Measurements from ENCODE around the gene TMEM200A. TPM values are rescaled to one million over a fixed set of nuclear protein-coding genes. Genes with fewer than 3 reads are reported as not detected.

The TMEM200A gene
- total and polyA plus RNA-seq, 2 of the 8 experiments (the other 6 are each of a cell fraction or from before 2014, with no cell fraction given) = 6.2 to 13.9 TPM

DNA sequence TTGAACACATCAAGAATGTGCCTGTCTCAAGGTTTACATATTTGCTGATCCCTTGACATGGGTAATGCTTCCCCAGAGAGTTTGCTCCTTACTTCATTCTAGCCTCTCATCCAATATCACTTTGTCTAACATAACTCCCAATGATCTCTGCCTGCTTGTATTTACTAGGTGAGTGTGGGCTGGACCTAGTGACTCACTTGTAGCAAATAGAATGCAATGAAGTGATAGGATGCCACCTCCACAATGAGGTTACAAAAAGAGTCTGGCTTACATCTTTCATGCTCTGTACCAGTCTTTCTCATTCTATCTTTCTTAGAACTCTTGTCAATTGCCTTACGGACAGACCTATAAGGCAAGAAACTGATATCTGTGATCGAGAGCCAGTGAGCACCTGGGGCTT is 44.9 kb upstream of the TMEM200A start:
- no peaks in the 10 kb centered on the region for H3K27me3 ChIP-seq (replicated peaks in 1 of 4; ENCODE audit: control insufficient read depth in 3 of 4, extremely low read depth in 1 of 4, insufficient read depth in 3 of 4, low read length in 3 of 4)
- H2BK15ac ChIP-seq (ENCODE audit: low read length) = no peak overlapping the region
- H3K56ac ChIP-seq (replicated peaks; ENCODE audit: insufficient read length, low read depth, low read length) = no peak overlapping the region
- no peak overlapping the region for H2BK120ac ChIP-seq (replicated peaks; ENCODE audit: low read depth, low read length)
- no peak overlapping the region for H3K4me2 ChIP-seq (ENCODE audit: insufficient read depth in 1 of 2, low read depth in 2 of 2, low read length in 2 of 2)
- no peak overlapping the region for H3K27ac ChIP-seq (ENCODE audit: low read depth, low read length)
- no peaks in the 10 kb centered on the region for H3K79me1 ChIP-seq (ENCODE audit: low read depth, low read length)
- 93% methylated on average over 2 of the region's 2 CpGs; no CpG with 5 or more reads in 1 of the 2 experiments for WGBS, 2 experiments (ENCODE audit: extremely low coverage in 1 of 2, insufficient coverage in 1 of 2, insufficient read length in 1 of 2, insufficient replicate concordance in 2 of 2, low coverage in 1 of 2, low lambda C conversion rate in 2 of 2, missing lambda C conversion rate in 1 of 2)
- no peaks in the 10 kb centered on the region for H3K23me2 ChIP-seq (ENCODE audit: low read depth, low read length)
- H3K79me2 ChIP-seq (ENCODE audit: control insufficient read depth in 1 of 2, insufficient read depth in 2 of 2, low read length in 2 of 2) = no peaks in the 10 kb centered on the region
- no peak overlapping the region for H3K4me3 ChIP-seq (ENCODE audit: extremely low read depth in 1 of 4, insufficient read depth in 2 of 4, low read depth in 3 of 4, low read length in 4 of 4)
- no peak overlapping the region for H2AFZ ChIP-seq (ENCODE audit: low read length)
- H3K4ac ChIP-seq (replicated peaks; ENCODE audit: insufficient read length, low read depth, low read length) = no peak overlapping the region
- H3K14ac ChIP-seq (ENCODE audit: insufficient read length) = no peak overlapping the region
- H2BK5ac ChIP-seq (ENCODE audit: low read depth, low read length) = no peak overlapping the region
- no peak overlapping the region for H4K5ac ChIP-seq (ENCODE audit: insufficient read length, low read depth, low read length)
- POLR2A ChIA-PET (ENCODE audit: partially characterized antibody) = no interaction called here
- CTCF ChIA-PET (ENCODE audit: partially characterized antibody) = interaction anchor here (0.8 to 3.1 kb wide), 15 partner anchors 7 to 440 kb away, joined by 3 to 20 read pairs (median 4); no protein-coding TSS in a partner anchor
- no peak overlapping the region for H3K23ac ChIP-seq (ENCODE audit: insufficient read length)
- FAIRE-seq (no peak), DNase-seq (ENCODE audit: low read depth in 1 of 2, low spot score in 2 of 2) (no peak)
- no peak overlapping the region for H4K8ac ChIP-seq (ENCODE audit: extremely low read depth, insufficient read depth, low read length)
- H3K18ac ChIP-seq (ENCODE audit: extremely low read depth, low read length) = no peak overlapping the region
- H2BK20ac ChIP-seq (ENCODE audit: low read length) = no peak overlapping the region
- H2AK5ac ChIP-seq (ENCODE audit: low read depth, low read length) = no peak overlapping the region
- no peaks in the 10 kb centered on the region for H3K4me1 ChIP-seq (replicated peaks in 1 of 4; ENCODE audit: control insufficient read depth in 3 of 4, insufficient read depth in 4 of 4, low read length in 3 of 4)
- no peaks in the 10 kb centered on the region for H3K9me3 ChIP-seq (ENCODE audit: insufficient read depth in 2 of 2, low read depth in 1 of 2, low read length in 1 of 2)
- peaks cover 0 to 1% of the 10 kb centered on the region in 2 experiments for H4K20me1 ChIP-seq (replicated peaks in 1 of 2; ENCODE audit: control insufficient read depth in 1 of 2, insufficient read depth in 2 of 2, low read length in 2 of 2)
- H2BK12ac ChIP-seq (ENCODE audit: low read depth, low read length) = no peak overlapping the region
- H3K9ac ChIP-seq (replicated peaks in 1 of 4; ENCODE audit: extremely low read depth in 1 of 4, low read depth in 3 of 4, low read length in 3 of 4) = no peak overlapping the region
- H4K91ac ChIP-seq (replicated peaks; ENCODE audit: insufficient read length, low read length) = no peak overlapping the region
- H3K36me3 ChIP-seq (ENCODE audit: control insufficient read depth in 2 of 4, insufficient read depth in 4 of 4, low read length in 3 of 4) = no peaks in the 10 kb centered on the region
- TF ChIP-seq RFX5 (IDR thresholded peaks at IDR 0.05; ENCODE audit: borderline replicate concordance, low read depth, low read length) = no peak
- no peak for TF ChIP-seq RNF2 (IDR thresholded peaks at IDR 0.05; ENCODE audit: borderline replicate concordance, low read depth, low read length, missing control alignments, poor library complexity, severe bottlenecking)
- no peak for TF ChIP-seq BACH1 (IDR thresholded peaks at IDR 0.05; ENCODE audit: low read length)
- no peak for TF ChIP-seq PHF8 (conservative IDR thresholded peaks at IDR 0.05; ENCODE audit: low read depth, low read length)
- TF ChIP-seq SUZ12 (IDR thresholded peaks at IDR 0.05; ENCODE audit: low read length) = no peak
- TF ChIP-seq CBX5 (IDR thresholded peaks at IDR 0.05; ENCODE audit: low read depth, low read length) = no peak
- TF ChIP-seq JUND (IDR thresholded peaks at IDR 0.05; ENCODE audit: low read length) = no peak
- no peak for TF ChIP-seq TEAD4 (IDR thresholded peaks at IDR 0.05; ENCODE audit: low read depth, low read length)
- no peak for TF ChIP-seq KDM1A (IDR thresholded peaks at IDR 0.05; ENCODE audit: borderline replicate concordance, low read length)
- TF ChIP-seq CEBPB (IDR thresholded peaks at IDR 0.05; ENCODE audit: low read depth, low read length) = no peak
- TF ChIP-seq, protein P1, sequence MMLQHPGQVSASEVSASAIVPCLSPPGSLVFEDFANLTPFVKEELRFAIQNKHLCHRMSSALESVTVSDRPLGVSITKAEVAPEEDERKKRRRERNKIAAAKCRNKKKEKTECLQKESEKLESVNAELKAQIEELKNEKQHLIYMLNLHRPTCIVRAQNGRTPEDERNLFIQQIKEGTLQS (IDR thresholded peaks at IDR 0.05; ENCODE audit: insufficient read depth, low read depth, low read length) = no peak
- TF ChIP-seq YY1 (IDR thresholded peaks at IDR 0.05; ENCODE audit: low read depth, low read length) = no peak
- TF ChIP-seq GTF2F1 (IDR thresholded peaks at IDR 0.05; ENCODE audit: borderline replicate concordance, low read depth, low read length) = no peak
- TF ChIP-seq RAD21 (IDR thresholded peaks at IDR 0.05 in 1 of 2, conservative IDR thresholded peaks at IDR 0.05 in 1 of 2; ENCODE audit: low read depth in 2 of 2, low read length in 2 of 2) = no peak
